ENCODE data around the gene PDE6A.
A peak's percentile ranks its signal among the peaks of the same experiment; 100 is the strongest.

The PDE6A gene

DNA sequence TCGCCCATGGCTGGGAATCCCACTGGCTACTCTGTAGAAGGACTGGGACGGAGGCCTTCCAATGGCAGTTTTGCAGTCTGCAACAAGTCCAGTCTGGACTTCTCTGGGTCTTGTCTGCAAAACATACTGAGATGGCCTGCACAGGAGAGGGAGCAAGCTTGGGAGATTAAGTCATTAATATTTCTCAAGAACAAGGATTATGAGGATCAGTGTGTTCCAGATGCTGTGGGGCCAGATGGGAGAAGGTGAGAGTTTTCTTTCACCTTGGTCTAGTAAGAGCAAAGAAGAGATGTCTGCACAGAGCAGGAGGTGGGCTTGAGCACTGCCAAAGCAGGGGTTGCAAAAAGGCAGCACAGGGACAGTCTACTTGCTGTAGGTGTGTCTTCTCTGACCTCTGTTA lies at the start of gene PDE6A:
Gene PDE6A, minus strand, starts transcription at position 128 of the 400 bp plus-strand sequence. Its CDS starts 120 bp downstream, at position 8.
- DNase-seq, result no peak

DNA sequence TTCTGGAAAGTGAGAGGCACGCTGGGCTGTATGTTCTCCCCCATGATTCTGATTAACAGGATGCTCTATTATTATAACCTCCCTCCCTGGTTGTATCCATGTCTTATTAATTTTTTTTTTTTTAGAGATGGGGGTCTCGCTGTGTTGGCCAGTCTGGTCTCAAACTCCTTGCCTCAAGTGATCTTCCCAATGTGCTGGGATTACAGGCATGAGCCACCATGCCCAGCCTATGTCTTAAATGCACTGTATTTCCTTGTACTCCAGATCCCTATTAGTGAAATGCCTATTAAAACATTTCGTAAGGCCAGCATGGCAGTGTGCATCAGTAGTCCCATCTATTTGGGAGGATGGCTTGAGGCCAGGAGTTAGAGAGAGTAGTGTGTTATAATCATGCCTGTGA lies 48.9 kb upstream of the PDE6A start:
- DNase-seq, result no peak

DNA sequence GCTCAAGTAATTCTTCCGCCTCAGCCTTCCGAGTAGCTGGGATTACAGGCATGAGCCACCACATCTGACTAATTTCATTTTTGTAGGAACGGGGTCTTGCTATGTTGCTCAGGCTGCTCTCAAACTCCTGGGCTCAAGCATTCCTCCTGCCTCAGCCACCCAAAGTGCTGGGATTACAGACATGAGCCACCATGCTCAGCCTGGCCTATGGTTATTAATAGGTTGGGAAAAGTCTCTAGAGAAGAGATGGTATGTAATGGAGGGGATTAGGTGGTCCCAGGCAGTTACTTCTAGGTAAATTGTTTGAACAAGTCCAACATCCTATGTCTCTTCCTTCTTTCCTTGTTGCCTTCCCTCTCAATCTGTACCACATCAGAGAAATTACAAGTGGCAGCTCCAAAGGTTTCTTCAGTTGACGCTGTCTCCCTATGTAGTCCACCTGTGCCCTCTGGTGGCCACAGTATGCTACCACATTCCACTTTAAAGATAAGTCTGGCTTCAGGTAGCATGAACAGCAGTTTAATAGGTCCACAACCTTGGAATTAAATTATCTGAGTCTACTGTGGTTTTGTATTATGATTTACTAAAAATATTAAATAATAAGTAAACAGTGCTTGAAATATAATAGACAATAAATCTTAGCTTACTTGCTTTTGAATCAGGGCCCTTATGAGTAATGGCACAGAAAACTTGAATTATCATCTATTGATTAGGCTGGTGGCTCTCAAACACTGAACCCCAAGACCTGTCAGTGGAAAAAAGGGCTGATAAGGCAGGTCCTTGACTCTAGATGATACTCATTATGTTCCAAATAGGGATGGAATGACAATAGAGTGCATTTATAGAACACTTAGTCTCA lies 46.2 kb upstream of the PDE6A start:
- DNase-seq, result peak; percentile 69

DNA sequence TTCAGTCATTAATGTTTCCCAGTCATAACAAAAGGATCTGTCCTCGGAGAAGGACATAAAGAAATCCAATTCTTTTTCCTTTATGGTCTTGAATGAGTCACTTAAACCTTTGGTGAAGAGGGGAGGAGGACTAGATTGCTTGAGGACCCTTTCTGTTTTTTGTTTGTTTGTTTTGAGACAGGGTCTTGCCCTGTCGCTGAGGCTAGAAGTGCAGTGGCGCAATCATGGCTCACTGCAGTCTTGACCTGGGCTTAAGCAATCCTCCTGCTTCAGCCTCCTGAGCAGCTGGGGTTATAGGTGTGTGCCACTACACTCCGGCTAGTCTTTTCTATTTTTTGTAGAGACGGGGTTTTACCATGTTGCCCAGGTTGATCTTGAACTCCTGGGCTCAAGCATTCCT lies 43.5 kb upstream of the PDE6A start:
- no peak for DNase-seq

DNA sequence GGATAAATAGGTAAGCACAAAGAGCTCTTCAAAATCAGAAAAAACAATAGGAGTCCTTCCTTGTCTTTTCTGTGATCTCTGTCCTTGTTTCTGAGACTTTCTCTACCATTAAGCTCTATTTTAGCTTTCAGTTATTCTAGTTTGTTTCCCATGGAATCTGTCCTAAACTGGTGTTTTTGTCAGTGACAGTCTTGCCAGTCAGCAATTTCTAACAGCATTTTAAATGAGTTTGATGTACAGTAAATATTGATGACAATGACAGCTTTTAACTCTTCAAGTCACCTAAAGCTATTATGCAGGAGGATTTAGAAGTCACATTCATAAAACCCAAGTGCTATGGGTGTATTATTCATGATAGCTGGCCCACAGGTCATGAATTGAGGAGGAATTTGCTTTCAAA lies 37.9 kb upstream of the PDE6A start:
- DNase-seq, result no peak

DNA sequence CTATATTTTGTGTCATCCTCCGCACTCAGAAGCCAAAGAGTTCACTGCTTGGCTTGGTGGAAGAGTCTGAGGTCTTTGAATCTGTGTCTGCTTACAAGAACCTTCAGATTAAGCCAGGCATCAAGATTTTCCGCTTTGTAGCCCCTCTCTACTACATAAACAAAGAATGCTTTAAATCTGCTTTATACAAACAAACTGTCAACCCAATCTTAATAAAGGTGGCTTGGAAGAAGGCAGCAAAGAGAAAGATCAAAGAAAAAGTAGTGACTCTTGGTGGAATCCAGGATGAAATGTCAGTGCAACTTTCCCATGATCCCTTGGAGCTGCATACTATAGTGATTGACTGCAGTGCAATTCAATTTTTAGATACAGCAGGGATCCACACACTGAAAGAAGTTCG lies 36.6 kb upstream of the PDE6A start:
- DNase-seq, result no peak

DNA sequence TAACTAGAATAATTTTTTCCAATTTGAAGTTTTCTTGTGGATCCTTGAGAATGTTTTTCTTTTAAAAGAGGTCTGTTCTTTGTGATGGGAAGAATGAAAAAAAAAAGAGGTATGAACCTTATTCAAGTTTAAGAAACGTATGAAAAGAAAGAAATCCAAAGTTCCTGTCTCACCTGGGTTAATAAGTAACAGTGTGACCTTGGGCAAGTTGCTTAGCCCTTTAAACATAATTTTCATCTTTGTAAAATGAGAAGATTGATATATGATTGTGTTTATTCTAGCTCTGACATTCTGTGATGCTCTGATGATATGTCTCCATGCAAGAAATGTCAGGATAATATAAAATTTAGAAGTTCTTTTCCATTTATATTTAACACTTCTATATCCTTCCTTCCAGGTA lies 35.3 kb upstream of the PDE6A start:
- no peak for DNase-seq

DNA sequence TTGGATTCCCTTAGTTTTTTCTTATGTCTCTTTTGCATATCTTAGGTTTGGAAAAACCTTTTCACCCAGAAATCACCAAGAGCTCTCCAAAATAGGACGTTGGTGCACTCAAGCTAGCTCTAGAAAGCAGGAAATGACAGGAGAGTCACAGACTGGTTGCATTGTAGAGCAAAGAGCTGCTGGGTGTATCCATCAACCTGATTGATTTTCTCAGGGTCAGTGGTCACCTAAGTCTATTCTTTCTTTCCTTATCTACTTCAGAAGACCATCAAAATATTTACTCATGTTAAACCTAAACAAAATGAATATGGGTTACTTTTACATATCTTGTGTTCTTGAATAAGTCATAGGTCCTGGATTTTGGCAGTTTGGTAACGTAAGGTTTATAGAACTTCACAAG lies 30.8 kb upstream of the PDE6A start:
- DNase-seq, result no peak

DNA sequence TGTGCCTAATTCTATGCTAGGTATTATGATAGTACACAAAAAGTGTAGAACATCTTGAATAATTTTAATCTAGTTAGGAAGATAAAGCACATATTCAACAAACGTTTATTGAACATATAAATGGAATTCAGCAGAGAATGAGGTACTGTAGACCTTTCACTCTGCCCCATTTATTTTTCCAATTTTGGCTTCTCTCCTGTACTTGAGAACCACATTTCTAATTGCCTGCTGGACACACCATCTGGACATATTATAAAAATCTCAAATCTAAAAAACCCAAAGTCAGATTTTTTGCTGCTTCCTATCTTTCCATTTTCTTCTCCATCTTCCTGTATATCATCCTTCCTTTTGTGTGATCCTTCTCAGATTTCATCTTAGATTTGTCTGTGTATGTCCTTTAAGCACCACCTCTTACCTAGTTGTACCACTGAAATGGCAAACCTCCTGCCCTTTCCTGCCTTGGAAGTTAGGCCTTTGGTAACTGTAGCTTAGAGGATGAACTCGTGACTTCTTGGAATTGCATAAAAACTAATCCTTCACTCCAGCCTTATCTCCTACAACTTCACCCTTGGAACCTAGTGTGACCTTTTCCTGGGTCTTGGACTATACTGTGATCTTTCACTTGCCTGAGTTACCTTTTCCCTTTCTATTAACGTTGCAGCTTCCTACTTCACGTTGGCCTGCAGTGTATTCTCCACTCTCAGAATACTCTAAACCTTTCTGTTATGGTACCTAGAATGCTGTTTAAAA lies 24.8 kb upstream of the PDE6A start:
- no peak for DNase-seq

DNA sequence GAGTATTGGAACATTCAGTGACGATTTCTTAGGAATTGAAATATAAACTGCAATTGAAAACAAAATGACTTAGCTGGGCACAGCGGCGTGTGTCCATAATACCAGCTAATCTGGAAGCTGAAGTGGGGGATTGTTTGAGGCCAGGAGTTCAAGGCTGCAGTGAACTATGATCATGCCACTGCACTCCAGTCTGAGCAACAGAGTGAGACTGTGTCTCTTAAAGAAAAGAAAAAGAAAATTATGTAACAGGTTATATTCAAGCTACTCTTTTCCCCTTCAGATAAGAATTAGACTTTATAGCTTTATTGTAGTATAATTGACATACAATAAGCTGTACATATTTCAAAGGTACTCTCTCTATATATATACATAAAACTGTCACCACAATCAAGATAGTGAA lies 22.4 kb upstream of the PDE6A start:
- DNase-seq, result no peak

DNA sequence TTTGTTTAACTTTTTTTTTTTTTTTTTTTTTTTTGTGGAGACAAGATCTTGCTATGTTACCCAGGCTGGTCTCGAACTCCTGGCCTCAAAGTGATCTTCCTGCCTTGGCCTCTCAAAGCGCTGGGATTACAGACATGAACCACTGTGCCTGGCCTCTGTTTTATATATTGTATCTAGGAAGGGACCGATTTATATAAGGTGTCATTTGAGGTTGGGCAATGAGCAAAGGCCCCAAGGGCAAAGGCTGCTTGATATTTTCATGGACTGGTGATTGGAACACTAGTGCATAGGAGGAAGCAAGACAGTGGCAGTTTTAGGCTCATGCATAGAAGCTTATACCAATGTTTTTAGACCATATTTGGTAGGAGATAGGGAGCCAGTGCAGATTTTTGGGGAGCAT lies 19.1 kb upstream of the PDE6A start:
- no peak for DNase-seq

DNA sequence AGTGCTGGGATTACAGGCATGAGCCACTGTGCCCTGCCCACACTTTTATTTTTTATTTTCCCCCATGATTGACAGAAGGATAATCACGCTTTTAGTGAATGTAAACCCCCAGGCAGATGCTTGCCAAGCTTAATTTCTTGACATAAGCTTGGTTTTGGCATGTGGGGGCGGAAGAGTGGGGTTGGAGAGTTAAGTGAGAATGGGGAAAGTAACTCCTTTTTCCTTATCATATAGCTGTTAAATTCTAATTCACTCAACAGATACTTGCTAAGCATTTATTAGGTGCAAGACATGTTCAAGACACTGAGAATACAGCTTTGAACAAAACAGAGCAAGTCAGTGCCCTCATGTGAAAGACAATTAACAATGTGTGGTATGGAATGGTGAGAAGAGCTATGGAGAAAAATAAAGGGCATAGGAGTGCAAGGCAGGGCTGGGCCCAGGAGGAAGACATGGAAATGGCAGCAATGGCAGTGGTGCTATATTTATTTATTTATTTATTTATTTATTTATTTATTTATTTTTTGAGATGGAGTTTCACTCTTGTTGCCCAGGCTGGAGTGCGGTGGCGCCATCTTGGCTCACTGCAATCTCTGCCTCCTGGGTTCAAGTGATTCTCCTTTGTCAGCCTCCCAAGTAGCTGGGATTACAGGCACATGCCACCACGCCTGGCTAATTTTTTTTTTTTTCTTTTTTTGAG lies 18.2 kb upstream of the PDE6A start:
- no peak for DNase-seq

DNA sequence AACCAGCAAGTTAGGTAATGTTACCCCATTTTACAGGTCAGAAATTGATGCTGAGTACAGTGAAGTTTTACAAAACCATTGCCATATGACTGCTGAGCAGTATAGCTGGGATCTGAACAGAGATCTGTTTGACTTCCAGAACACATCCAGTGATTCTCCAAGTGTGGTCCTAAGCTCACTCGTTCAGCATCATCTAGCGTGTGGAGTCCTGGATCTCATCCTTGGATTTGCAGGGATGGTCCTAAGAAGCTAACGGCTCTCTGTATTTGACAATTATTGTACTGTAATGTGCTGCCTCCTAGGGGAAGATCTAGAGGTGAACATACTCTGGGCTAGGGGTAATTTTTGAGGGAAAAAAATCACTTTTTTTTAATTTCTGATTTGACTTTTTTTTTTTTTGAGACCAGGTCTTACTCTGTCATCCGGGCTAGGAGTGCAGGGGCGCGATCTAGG lies 17.4 kb upstream of the PDE6A start:
- no peak for DNase-seq

DNA sequence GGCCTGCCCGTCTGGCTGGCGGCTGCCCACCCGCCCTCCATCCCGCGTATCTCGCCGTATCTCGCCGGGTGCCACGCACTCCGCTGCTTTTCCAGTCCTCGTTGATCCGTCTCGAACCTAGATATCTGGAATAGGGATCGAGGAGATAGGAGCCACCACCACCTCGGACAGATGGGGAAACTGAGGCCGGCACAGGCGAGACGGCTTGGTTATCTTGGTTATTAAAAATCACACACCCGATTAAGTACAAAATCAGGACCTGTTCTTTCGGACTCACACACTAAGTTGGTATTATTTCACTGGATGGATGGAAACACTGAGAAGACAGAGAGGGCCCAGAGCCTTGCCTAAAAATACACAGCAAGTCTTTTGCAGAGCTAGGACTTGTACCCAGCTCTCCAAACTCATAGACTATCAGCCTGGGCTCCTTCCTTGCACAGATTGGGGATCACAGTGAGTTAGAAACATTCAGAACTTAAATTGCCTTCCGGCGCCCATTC lies 16.6 kb upstream of the PDE6A start:
- DNase-seq, result no peak

DNA sequence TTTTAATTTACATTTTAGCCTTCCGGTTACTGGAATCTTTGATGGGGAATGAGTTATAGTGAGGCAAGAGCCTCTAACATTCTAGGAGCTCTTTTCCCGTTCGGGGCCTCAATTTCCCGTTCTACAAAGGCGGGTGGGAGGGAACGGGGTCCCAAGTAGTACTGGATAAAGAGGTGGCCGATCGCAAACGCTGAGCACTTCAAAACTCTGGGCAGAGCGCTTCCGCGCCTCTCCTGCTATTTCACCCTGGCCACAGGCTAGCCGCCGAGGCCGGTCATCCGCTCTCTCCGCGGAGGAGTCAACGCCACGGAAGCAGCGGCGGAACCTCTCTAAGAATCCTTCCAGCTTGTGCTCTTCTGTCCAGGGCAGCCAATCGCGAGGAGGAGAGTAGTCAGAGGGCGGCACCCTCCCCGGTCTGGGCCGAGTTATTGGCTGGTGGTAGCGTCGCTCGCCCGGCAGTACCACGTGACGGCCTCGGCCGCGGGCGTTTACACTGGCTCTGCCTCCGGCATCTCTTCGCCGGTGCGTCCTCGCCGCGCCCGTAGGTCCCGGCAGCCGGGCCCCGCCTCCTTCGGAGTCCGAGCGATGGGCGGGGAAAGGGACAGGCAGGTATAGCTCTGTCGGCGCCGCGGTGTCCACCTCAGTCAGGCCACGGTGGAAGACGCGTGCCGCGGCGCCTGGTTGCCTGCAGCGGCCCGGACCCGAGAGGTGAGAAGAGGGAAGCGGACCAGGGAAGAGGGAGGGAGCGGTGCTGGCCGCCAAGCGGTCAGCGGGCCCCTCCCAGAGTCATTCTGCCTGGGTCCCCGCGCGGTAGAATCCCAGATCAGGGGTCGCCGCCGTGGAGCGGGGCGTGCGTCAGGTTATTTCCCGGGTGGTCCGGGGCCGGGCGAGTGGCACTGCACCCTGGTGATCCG lies 15.9 kb upstream of the PDE6A start, which contains the start of gene SLC26A2:
Gene SLC26A2, plus strand, starts transcription at position 487 of the 914 bp plus-strand sequence. CDS start 16,895 bp downstream, outside the sequence.
- peak; percentile 98 for DNase-seq

DNA sequence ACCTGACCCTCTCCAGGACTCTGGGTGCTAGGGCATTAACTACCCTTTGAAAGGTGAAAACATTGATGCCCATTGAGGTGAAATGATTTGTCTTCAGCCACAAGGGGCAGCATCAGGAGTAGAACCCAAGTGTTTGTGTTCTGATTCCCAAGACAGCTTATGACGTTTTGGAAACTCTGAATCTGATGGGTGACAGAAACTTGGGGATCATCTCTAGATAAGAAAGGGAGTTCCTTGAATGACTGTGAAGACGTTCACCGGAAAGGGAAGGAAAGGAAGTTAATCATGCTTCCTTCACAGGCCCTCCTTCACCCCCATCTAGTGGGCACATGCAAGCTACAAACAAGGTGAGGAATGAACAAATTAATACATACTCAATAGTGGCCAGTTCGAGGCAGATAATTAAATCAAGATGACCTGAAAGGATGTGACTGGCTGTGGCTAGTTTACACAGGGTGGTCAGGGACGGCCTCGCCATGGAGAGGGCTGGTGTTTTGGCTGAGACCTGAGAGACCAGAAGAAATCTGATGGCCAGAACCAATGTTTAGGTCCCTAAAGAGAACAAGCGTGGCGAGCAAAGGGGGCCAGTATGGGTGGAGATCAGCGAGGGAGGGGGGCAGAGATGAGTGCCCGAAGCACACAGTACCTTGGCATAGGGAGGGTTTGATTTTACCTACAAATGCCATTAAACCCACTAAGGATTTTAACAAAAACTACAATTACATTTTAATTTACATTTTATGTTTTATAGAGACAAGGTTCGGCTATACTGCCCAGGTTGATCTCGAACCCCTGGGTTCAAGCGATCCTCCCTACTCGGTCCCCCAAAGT lies 15.0 kb upstream of the PDE6A start:
- DNase-seq, result peak; percentile 22

DNA sequence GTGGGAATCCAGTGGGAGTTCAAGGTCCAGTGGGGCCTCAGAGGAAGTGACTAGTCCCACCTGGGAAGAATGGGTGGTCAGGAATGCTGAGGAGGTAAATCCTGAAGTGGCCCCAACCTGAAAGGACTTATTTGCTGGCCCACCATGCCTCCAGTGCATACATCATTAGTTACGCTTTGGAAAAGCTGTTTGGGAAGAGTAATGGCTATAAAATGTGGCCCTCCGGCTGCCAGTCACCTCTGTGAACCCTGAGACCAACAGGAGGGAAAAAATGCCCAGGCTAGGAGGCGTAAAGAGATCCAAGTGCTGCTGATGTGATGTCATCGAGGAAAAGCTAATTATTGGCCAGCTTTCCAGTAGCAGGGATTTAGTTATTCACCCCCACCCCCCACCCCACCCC lies 13.3 kb upstream of the PDE6A start:
- DNase-seq, result no peak

DNA sequence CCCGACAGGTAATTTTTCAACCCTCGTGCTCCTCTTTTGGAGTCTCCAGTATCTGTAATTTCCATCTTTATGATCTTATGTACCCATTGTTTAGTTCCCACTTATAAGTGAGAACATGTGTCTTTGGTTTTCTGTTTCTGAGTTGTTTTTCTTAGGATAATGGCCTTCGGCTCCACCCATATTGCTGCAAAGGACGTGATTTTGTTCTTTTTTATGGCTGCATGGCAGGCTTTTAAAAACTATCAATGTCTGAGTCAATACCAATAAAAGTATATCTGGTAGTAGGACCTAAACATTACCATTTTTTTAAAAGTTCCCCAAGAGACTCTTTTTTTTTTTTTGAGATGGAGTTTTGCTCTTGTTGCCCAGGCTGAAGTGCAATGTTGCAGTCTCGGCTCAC lies 12.1 kb upstream of the PDE6A start:
- no peak for DNase-seq

DNA sequence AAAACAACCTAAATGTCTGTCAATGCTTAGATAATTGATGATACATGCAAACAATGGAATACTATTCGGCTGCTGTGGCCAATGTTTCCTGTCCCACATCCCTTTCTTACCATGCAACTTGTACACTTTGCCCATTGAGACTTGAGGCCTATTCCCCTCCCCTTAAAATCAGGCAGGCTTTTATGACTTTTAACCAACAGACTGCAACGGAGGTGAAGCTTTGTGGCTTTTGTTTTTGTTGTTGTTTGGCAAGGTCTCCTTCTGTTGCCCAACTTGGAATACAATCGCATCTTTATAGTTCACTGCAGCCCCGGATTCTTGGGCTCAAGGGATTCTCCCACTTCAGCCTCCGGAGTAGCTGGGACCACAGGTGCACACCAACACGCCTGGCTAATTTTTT lies 10.2 kb upstream of the PDE6A start:
- DNase-seq, result no peak

DNA sequence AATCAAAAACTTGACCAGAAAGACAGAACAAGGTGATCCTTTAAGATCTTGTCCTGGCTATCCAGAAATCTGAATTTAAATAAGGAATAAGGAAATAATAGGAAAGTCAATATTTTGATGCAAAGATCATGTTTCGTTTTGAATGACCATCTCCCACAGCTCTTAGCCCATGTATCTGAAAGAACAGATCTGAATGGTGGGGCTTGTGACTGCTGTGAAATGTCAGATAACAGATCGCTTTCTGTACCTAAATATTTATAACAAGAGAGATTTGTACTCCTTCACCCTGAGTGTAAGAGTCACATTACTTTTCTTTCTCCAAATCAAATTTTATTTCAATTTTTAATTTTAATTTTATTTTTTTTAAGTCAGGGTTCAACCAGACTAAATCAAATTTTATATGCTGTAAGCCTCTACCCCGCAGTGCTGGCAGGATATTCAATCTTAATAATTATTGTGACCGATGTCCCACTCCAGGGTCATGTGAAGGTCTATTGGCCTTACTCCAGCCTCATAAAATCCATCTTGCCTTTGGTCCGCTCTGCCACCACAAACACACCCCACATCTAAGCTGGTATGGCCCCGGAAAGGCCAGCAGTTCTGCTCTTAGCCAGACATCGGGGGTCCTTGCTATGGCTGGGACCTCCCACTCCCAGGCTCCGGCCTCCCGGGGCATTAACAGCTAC lies 9.0 kb upstream of the PDE6A start:
- DNase-seq, result no peak

All from right hindlimb (tissue), 1 donor.